ENCODE measurements around the gene CDK19. TPM values are rescaled to one million over a fixed set of nuclear protein-coding genes. Genes with fewer than 3 reads are reported as not detected.
"Not testable (repeated sequence)": the region's sequence is repeated elsewhere in the genome, so short reads cannot be mapped to it uniquely, and the experiment has no call there.

The CDK19 gene
- total and polyA plus RNA-seq, 7 experiments from 2014 or later, result 1.3 to 24.4 (median 20.4) TPM

DNA sequence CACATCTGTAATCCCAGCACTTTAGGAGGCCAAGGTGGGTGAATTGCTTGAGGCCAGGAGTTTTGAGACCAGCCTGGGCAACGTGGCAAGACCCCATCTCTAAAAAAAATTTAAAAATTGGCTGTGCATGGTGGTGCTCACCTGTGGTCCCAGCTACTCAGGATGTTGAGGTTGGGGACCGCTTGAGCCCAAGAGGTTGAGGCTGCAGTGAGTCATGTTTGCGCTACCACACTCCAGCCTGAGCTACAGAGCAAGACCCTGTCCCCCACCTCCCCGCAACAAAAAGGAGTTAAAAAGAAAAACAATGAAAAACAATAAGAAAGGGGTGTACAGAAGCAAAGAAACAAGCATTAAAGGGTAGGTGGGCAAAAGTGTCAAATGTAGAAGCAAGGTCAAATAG, 57.3 kb downstream of the CDK19 start:
- ChIA-PET CTCF (no interaction called here), POLR2A (interaction anchor here (0.8 kb wide), 1 partner anchor 117 kb away, joined by 3 read pairs; no protein-coding TSS in a partner anchor)
- DNase-seq (no peak), ATAC-seq (no peak)
- H3K36me3 ChIP-seq (ENCODE audit: control insufficient read depth in 2 of 3, insufficient read depth in 3 of 3, low read length in 3 of 3), result no peaks in the 10 kb centered on the region
- H3K4me1 Mint-ChIP-seq, result peaks cover 0 to 11% (median 4%) of the 10 kb centered on the region in 7 donors
- H3K9me3 Mint-ChIP-seq, result no peaks in the 10 kb centered on the region
- H3K36me3 Mint-ChIP-seq, result peaks cover 0 to 18% (median 5%) of the 10 kb centered on the region in 5 donors
- H3K27me3 Mint-ChIP-seq, result no peaks in the 10 kb centered on the region
- no peak overlapping the region for H3K4me3 Mint-ChIP-seq
- H3K4me1 ChIP-seq (ENCODE audit: control insufficient read depth in 2 of 2, insufficient read depth in 2 of 2, low read length in 2 of 2), result no peaks in the 10 kb centered on the region
- no peaks in the 10 kb centered on the region for H3K9me3 ChIP-seq (ENCODE audit: control insufficient read depth in 2 of 3, low read length in 3 of 3)
- no peak overlapping the region for H3K27ac ChIP-seq (ENCODE audit: low read depth, low read length)
- intact Hi-C loops (cut with micrococcal nuclease), result no loop called here
- peak overlapping the region in 1 of 9 donors; percentile 59 for H3K27ac Mint-ChIP-seq
- no peak overlapping the region for H3K4me3 ChIP-seq (ENCODE audit: low read length)
- H3K27me3 ChIP-seq (ENCODE audit: control insufficient read depth in 2 of 2, insufficient read depth in 2 of 2, low read length in 2 of 2), result no peaks in the 10 kb centered on the region

DNA sequence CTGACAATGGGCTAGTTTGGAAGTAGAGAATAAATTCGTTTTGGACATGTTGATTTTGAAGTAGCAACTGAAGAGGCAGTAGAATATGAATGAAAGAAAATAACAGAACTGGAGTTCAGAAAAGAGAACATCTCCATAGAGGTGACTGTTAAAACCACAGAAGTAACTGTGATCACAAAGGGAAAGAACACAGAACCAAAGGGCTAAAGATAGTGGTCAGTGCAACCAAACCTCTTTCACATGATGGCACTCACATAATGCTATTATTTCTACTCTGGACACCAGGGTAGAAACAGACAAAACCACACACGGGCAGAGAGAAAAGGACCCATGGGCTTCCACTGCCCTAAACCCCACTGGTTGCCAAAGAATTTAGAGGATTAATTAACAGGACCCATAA, 58.5 kb downstream of the CDK19 start:
- Histone ChIP-seq H3K36me3 (ENCODE audit: control insufficient read depth in 2 of 3, insufficient read depth in 3 of 3, low read length in 3 of 3) (no peaks in the 10 kb centered on the region), H3K27me3 (ENCODE audit: control insufficient read depth in 2 of 2, insufficient read depth in 2 of 2, low read length in 2 of 2) (no peaks in the 10 kb centered on the region), H3K4me3 (ENCODE audit: low read length) (no peak overlapping the region), H3K4me1 (ENCODE audit: control insufficient read depth in 2 of 2, insufficient read depth in 2 of 2, low read length in 2 of 2) (no peaks in the 10 kb centered on the region), H3K27ac (ENCODE audit: low read depth, low read length) (no peak overlapping the region), H3K9me3 (ENCODE audit: control insufficient read depth in 2 of 3, low read length in 3 of 3) (no peaks in the 10 kb centered on the region)
- CTCF ChIA-PET, result no interaction called here
- Mint-ChIP-seq H3K27ac (no peak overlapping the region), H3K27me3 (no peaks in the 10 kb centered on the region), H3K4me3 (no peak overlapping the region), H3K36me3 (peaks cover 0 to 14% (median 5%) of the 10 kb centered on the region in 5 donors), H3K9me3 (no peaks in the 10 kb centered on the region), H3K4me1 (peaks cover 0 to 11% (median 4%) of the 10 kb centered on the region in 7 donors)
- ATAC-seq (no peak), DNase-seq (no peak)
- intact Hi-C loops (cut with micrococcal nuclease), result no loop called here
- POLR2A ChIA-PET, result interaction anchor here (0.6 kb wide), 1 partner anchor 166 kb away, joined by 3 read pairs; no protein-coding TSS in a partner anchor

DNA sequence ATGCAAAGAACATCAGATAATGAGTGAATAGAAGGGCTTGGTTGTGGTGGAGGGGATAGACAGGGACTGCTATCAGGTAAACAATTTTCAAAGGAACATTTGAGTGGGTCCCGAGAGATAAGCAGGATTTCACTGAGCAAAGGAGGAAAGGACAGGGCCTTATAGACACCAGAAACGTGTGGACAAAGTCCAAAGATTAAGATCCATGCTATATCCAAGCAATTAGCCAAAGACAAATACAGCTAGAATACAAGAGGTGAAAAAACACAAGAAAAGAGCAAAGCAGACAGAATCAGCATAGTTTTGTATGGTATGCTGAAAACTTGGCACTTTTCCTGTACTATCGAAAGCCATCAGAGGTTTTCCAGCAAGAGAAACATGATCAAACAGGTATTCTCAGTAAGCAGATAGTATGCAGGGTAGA, 59.8 kb downstream of the CDK19 start:
- CTCF ChIA-PET, result no interaction called here
- Mint-ChIP-seq H3K4me3 (no peak overlapping the region), H3K4me1 (peaks cover 0 to 14% (median 5%) of the 10 kb centered on the region in 7 donors), H3K27ac (peak overlapping the region in 1 of 9 donors; percentile 72), H3K27me3 (no peaks in the 10 kb centered on the region), H3K36me3 (peaks cover 0 to 14% (median 5%) of the 10 kb centered on the region in 5 donors), H3K9me3 (no peaks in the 10 kb centered on the region)
- ATAC-seq (no peak), DNase-seq (no peak)
- POLR2A ChIA-PET, result no interaction called here
- H3K4me3 ChIP-seq (ENCODE audit: low read length), result no peak overlapping the region
- no peaks in the 10 kb centered on the region for H3K9me3 ChIP-seq (ENCODE audit: control insufficient read depth in 2 of 3, low read length in 3 of 3)
- no peaks in the 10 kb centered on the region for H3K27me3 ChIP-seq (ENCODE audit: control insufficient read depth in 2 of 2, insufficient read depth in 2 of 2, low read length in 2 of 2)
- no peaks in the 10 kb centered on the region for H3K4me1 ChIP-seq (ENCODE audit: control insufficient read depth in 2 of 2, insufficient read depth in 2 of 2, low read length in 2 of 2)
- intact Hi-C loops (cut with micrococcal nuclease), result no loop called here
- no peak overlapping the region for H3K27ac ChIP-seq (ENCODE audit: low read depth, low read length)
- no peaks in the 10 kb centered on the region for H3K36me3 ChIP-seq (ENCODE audit: control insufficient read depth in 2 of 3, insufficient read depth in 3 of 3, low read length in 3 of 3)

DNA sequence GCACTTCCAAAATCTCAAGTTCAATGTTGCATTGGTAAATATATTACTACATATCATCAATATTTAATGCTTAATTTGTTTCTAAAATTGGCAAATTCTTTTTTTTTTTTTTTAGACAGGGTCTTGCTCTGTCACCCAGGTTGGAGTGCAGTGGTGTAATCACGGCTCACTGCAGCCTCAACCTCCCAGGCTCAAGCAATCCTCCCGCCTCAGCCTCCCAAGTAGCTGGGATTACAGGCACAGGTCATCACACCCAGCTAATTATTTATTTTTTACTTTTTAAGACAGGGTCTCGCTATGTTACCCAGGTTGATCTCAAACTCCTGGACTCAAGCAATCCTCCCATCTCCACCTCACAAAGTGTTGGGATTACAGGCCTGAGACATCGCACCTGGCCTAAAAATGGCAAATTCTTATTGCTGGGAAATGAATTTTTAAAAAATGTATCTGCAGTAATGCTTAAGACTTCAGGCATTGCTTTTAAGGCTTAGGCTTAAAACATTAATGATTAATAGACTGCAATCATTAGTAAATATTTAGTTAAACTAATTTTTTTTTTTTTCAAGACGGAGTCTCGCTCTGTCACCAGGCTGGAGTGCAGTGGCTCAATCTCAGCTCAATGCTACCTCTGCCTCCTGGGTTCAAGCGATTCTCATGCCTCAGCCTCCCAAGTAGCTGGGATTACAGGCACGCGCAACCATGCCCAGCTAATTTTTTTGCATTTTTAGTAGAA, 61.2 kb downstream of the CDK19 start:
- H3K4me3 Mint-ChIP-seq; H3K27ac Mint-ChIP-seq; H3K4me3 ChIP-seq (ENCODE audit: low read length); ATAC-seq; H3K9me3 ChIP-seq (ENCODE audit: control insufficient read depth in 2 of 3, low read length in 3 of 3); H3K27me3 Mint-ChIP-seq; H3K27me3 ChIP-seq (ENCODE audit: control insufficient read depth in 2 of 2, insufficient read depth in 2 of 2, low read length in 2 of 2); POLR2A ChIA-PET; H3K4me1 ChIP-seq (ENCODE audit: control insufficient read depth in 2 of 2, insufficient read depth in 2 of 2, low read length in 2 of 2); H3K36me3 ChIP-seq (ENCODE audit: control insufficient read depth in 2 of 3, insufficient read depth in 3 of 3, low read length in 3 of 3); DNase-seq; H3K9me3 Mint-ChIP-seq; intact Hi-C loops (cut with micrococcal nuclease); CTCF ChIA-PET; H3K27ac ChIP-seq (ENCODE audit: low read depth, low read length): not testable (repeated sequence)
- peaks cover 0 to 14% (median 5%) of the 10 kb centered on the region in 5 donors for H3K36me3 Mint-ChIP-seq
- peaks cover 0 to 14% (median 5%) of the 10 kb centered on the region in 7 donors for H3K4me1 Mint-ChIP-seq

DNA sequence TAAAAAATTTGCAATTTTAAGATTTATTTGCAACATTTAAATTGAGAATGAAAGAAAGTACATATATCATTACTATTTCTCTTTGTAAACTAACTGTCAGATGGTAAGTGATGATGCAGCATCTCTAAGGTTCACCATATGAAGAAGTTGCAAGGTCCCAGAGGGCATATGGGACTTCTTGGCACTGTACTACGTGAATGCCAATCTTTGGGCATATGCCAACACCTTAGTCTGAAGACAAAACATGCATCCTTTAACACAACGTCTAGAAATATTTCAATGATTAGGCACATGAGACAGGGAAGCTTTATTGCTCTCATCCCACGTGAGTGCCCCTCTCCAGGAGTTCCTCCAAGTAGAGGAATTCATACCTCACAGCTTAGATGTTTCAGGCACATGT, 66.8 kb downstream of the CDK19 start:
- H3K36me3 ChIP-seq (ENCODE audit: control insufficient read depth in 2 of 3, insufficient read depth in 3 of 3, low read length in 3 of 3), result no peaks in the 10 kb centered on the region
- no peak overlapping the region for H3K27ac ChIP-seq (ENCODE audit: low read depth, low read length)
- H3K9me3 ChIP-seq (ENCODE audit: control insufficient read depth in 2 of 3, low read length in 3 of 3), result peaks cover 0 to 1% (median 0%) of the 10 kb centered on the region in 3 experiments
- H3K4me3 ChIP-seq (ENCODE audit: low read length), result no peak overlapping the region
- no peaks in the 10 kb centered on the region for H3K27me3 Mint-ChIP-seq
- peaks cover 0 to 6% (median under 1%) of the 10 kb centered on the region in 5 donors for H3K36me3 Mint-ChIP-seq
- no peak for ATAC-seq
- POLR2A ChIA-PET, result interaction anchor here (2.0 kb wide), 1 partner anchor 126 kb away, joined by 6 read pairs; the partner anchor contains the start of gene AMD1
- CTCF ChIA-PET, result no interaction called here
- no peaks in the 10 kb centered on the region for H3K27me3 ChIP-seq (ENCODE audit: control insufficient read depth in 2 of 2, insufficient read depth in 2 of 2, low read length in 2 of 2)
- H3K27ac Mint-ChIP-seq, result no peak overlapping the region
- H3K4me1 Mint-ChIP-seq, result peaks cover 0 to 6% (median 0%) of the 10 kb centered on the region in 7 donors
- DNase-seq, result no peak
- H3K4me1 ChIP-seq (ENCODE audit: control insufficient read depth in 2 of 2, insufficient read depth in 2 of 2, low read length in 2 of 2), result no peaks in the 10 kb centered on the region
- no peak overlapping the region for H3K4me3 Mint-ChIP-seq
- peaks cover 0 to 5% (median 0%) of the 10 kb centered on the region in 11 donors for H3K9me3 Mint-ChIP-seq
- intact Hi-C loops (cut with micrococcal nuclease), result no loop called here

DNA sequence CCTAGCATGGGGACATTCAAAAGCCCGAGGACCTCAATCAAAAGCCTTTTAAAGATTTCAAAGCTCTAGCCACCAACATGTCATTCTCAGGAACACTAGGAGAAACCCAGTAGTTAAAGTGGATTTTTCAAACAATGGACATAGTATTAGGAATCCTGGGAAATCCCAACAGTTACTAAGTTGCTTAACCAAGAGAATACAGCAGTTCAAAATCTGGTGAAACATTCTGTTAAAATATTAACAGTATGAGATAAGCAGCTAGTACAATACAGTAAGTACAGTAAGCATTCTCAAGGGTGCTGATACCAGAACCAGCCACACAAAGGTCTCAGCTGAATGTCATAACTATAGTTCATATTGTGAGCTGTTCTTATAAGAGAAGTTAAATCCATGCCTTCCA, 68.6 kb downstream of the CDK19 start:
- POLR2A ChIA-PET, result interaction anchor here (0.7 kb wide), 1 partner anchor 71 kb away, joined by 4 read pairs; no protein-coding TSS in a partner anchor
- Mint-ChIP-seq H3K4me3 (no peak overlapping the region), H3K9me3 (peaks cover 0 to 23% (median 14%) of the 10 kb centered on the region in 11 donors)

More for the DNA sequence above, 68.6 kb downstream of the CDK19 start:
- Histone ChIP-seq H3K27ac (ENCODE audit: low read depth, low read length) (no peak overlapping the region), H3K9me3 (ENCODE audit: control insufficient read depth in 2 of 3, low read length in 3 of 3) (peaks cover 0 to 11% (median 0%) of the 10 kb centered on the region in 3 experiments), H3K27me3 (ENCODE audit: control insufficient read depth in 2 of 2, insufficient read depth in 2 of 2, low read length in 2 of 2) (no peaks in the 10 kb centered on the region), H3K4me1 (ENCODE audit: control insufficient read depth in 2 of 2, insufficient read depth in 2 of 2, low read length in 2 of 2) (no peaks in the 10 kb centered on the region), H3K4me3 (ENCODE audit: low read length) (no peak overlapping the region), H3K36me3 (ENCODE audit: control insufficient read depth in 2 of 3, insufficient read depth in 3 of 3, low read length in 3 of 3) (peaks cover 0 to 4% (median 0%) of the 10 kb centered on the region in 3 experiments)
- intact Hi-C loops (cut with micrococcal nuclease), result no loop called here
- ATAC-seq, result no peak
- no peak overlapping the region for H3K27ac Mint-ChIP-seq
- CTCF ChIA-PET, result no interaction called here
- H3K27me3 Mint-ChIP-seq, result no peaks in the 10 kb centered on the region
- H3K36me3 Mint-ChIP-seq, result peaks cover 0 to 23% (median 19%) of the 10 kb centered on the region in 5 donors
- no peak for DNase-seq
- H3K4me1 Mint-ChIP-seq, result peaks cover 0 to 6% (median 0%) of the 10 kb centered on the region in 7 donors
